HEK293 (cell line): ENCODE data around the gene PPIE.

Source experiments
- CTCF ChIA-PET: fragments of 350-600 bp; formaldehyde crosslinking; extraction: SDS; loops from one replicate; lab custom pipeline; 2021; ENCODE audit warnings: antibody characterized with exemption; lab: Yijun Ruan, JAX
- POLR2A ChIA-PET: fragments of 300-600 bp; formaldehyde crosslinking; extraction: SDS; loops from one replicate; lab custom pipeline; 2020; ENCODE audit warnings: antibody characterized with exemption, inconsistent platforms; lab: Yijun Ruan, JAX
- H3K27ac ChIP-seq: fragments of 200-500 bp; sonication (Bioruptor generic); 2 replicates; pipeline ENCODE4 v1.5.1; 2014; ENCODE audit warnings: low read depth, low read length, control low read depth, inconsistent platforms; ENCODE audit errors: extremely low read depth
- H3K36me3 ChIP-seq, 2 experiments: fragments of 200-500 bp in 1 of 2; sonication (Bioruptor generic) in 1 of 2; 1 replicate in 1 of 2; 2 replicates in 1 of 2; pipeline ENCODE4 v1.5.1; 2014 to 2017; ENCODE audit warnings: inconsistent platforms in 2 of 2, low read length in 2 of 2; ENCODE audit not compliant: control insufficient read depth in 2 of 2, insufficient read depth in 1 of 2
- H3K4me1 ChIP-seq: fragments of 200-500 bp; sonication (Bioruptor generic); 2 replicates; pipeline ENCODE4 v1.5.1; 2014; ENCODE audit warnings: mild to moderate bottlenecking, low read length, inconsistent platforms; ENCODE audit not compliant: control insufficient read depth, insufficient read depth
- H3K4me3 ChIP-seq: 2 replicates; pipeline ENCODE4 v1.5.1; 2011; ENCODE audit warnings: low read depth, mild to moderate bottlenecking, control low read depth, low read length, moderate library complexity
- H3K9me3 ChIP-seq: fragments of 200-500 bp; sonication (Bioruptor generic); 2 replicates; pipeline ENCODE4 v1.5.1; 2014; ENCODE audit warnings: low read depth, low read length, inconsistent platforms; ENCODE audit not compliant: control insufficient read depth, insufficient read depth
- KLF1 ChIP-seq: fragments of 450-650 bp; formaldehyde crosslinking; IDR thresholded peaks from 2 replicates; pipeline ENCODE4 v1.5.1; 2016; ENCODE audit warnings: missing biosample characterization, missing genetic modification characterization
- PBX3 ChIP-seq: sonication (generic); formaldehyde crosslinking; IDR thresholded peaks from 2 replicates; pipeline ENCODE4 v1.8.1; 2022; ENCODE audit warnings: mild to moderate bottlenecking, moderate library complexity, missing genetic modification reagents
- SP2 ChIP-seq: fragments of 450-650 bp; formaldehyde crosslinking; IDR thresholded peaks from 2 replicates; pipeline ENCODE4 v1.5.1; 2016; ENCODE audit warnings: missing biosample characterization, missing genetic modification characterization
- SP3 ChIP-seq: fragments of 450-650 bp; formaldehyde crosslinking; IDR thresholded peaks from 2 replicates; pipeline ENCODE4 v1.5.1; 2016; ENCODE audit warnings: missing biosample characterization, missing genetic modification characterization
- YY2 ChIP-seq: fragments of 450-650 bp; formaldehyde crosslinking; IDR thresholded peaks from 2 replicates; pipeline ENCODE4 v1.5.1; 2016; ENCODE audit warnings: missing biosample characterization, missing genetic modification characterization
- ZBTB8A ChIP-seq: fragments of 450-650 bp; formaldehyde crosslinking; IDR thresholded peaks from 2 replicates; pipeline ENCODE4 v1.5.1; 2016; ENCODE audit warnings: missing biosample characterization, missing genetic modification characterization
- ZFHX2 ChIP-seq: fragments of 450-650 bp; formaldehyde crosslinking; conservative IDR thresholded peaks from 2 replicates; pipeline ENCODE4 v1.5.1; 2016; ENCODE audit warnings: missing biosample characterization, missing genetic modification characterization
- ZFP69B ChIP-seq: fragments of 450-650 bp; formaldehyde crosslinking; IDR thresholded peaks from 2 replicates; pipeline ENCODE4 v1.5.1; 2016; ENCODE audit warnings: missing biosample characterization, missing genetic modification characterization
- ZNF121 ChIP-seq: fragments of 450-650 bp; formaldehyde crosslinking; IDR thresholded peaks from 2 replicates; pipeline ENCODE4 v1.5.1; 2016; ENCODE audit warnings: missing biosample characterization, missing genetic modification characterization
- ZNF138 ChIP-seq: fragments of 450-650 bp; formaldehyde crosslinking; IDR thresholded peaks from 2 replicates; pipeline ENCODE4 v1.5.1; 2016; ENCODE audit warnings: missing biosample characterization, missing genetic modification characterization, borderline replicate concordance
- ZNF155 ChIP-seq: fragments of 450-650 bp; formaldehyde crosslinking; IDR thresholded peaks from 2 replicates; pipeline ENCODE4 v1.5.1; 2016; ENCODE audit warnings: missing biosample characterization, missing genetic modification characterization
- ZNF211 ChIP-seq: fragments of 450-650 bp; formaldehyde crosslinking; IDR thresholded peaks from 2 replicates; pipeline ENCODE4 v1.5.1; 2016; ENCODE audit warnings: low read depth, missing biosample characterization, missing genetic modification characterization
- ZNF280C ChIP-seq: fragments of 450-650 bp; formaldehyde crosslinking; IDR thresholded peaks from 2 replicates; pipeline ENCODE4 v1.5.1; 2016; ENCODE audit warnings: missing biosample characterization, missing genetic modification characterization
- ZNF335 ChIP-seq: fragments of 450-650 bp; formaldehyde crosslinking; conservative IDR thresholded peaks from 2 replicates; pipeline ENCODE4 v1.5.1; 2016; ENCODE audit warnings: missing biosample characterization, missing genetic modification characterization
- ZNF341 ChIP-seq: fragments of 450-650 bp; formaldehyde crosslinking; IDR thresholded peaks from 2 replicates; pipeline ENCODE4; 2016; ENCODE audit warnings: low read depth, missing biosample characterization, missing genetic modification characterization
- ZNF394 ChIP-seq: fragments of 450-650 bp; formaldehyde crosslinking; IDR thresholded peaks from 2 replicates; pipeline ENCODE4 v1.5.1; 2016; ENCODE audit warnings: missing biosample characterization, missing genetic modification characterization, mild to moderate bottlenecking, moderate library complexity, borderline replicate concordance
- ZNF544 ChIP-seq: fragments of 450-650 bp; formaldehyde crosslinking; IDR thresholded peaks from 2 replicates; pipeline ENCODE4 v1.5.0; 2017; ENCODE audit warnings: missing biosample characterization, missing genetic modification characterization
- ZNF660 ChIP-seq: fragments of 450-650 bp; IDR thresholded peaks from 2 replicates; pipeline ENCODE4 v1.5.1; 2018; ENCODE audit warnings: missing biosample characterization, mild to moderate bottlenecking, missing genetic modification characterization
- ZNF692 ChIP-seq: fragments of 450-650 bp; formaldehyde crosslinking; IDR thresholded peaks from 2 replicates; pipeline ENCODE4 v1.5.1; 2016; ENCODE audit warnings: missing biosample characterization, missing genetic modification characterization
- ZNF76 ChIP-seq: fragments of 450-650 bp; formaldehyde crosslinking; IDR thresholded peaks from 2 replicates; pipeline ENCODE4; 2016; ENCODE audit warnings: low read depth, missing biosample characterization, missing genetic modification characterization, borderline replicate concordance
- ZSCAN16 ChIP-seq: fragments of 450-650 bp; formaldehyde crosslinking; IDR thresholded peaks from 2 replicates; pipeline ENCODE4 v1.5.1; 2016; ENCODE audit warnings: missing biosample characterization, missing genetic modification characterization
- TF ChIP-seq, protein P1 (sequence below): fragments of 450-650 bp; formaldehyde crosslinking; IDR thresholded peaks from 2 replicates; pipeline ENCODE4 v1.5.1; 2016; ENCODE audit warnings: missing biosample characterization, missing genetic modification characterization
- TF ChIP-seq, protein P2 (sequence below): fragments of 450-650 bp; formaldehyde crosslinking; IDR thresholded peaks from 2 replicates; pipeline ENCODE4 v1.5.1; 2017; ENCODE audit warnings: missing biosample characterization, missing genetic modification characterization
- TF ChIP-seq, protein P3 (sequence below): fragments of 450-650 bp; formaldehyde crosslinking; IDR thresholded peaks from 2 replicates; pipeline ENCODE4 v1.5.1; 2016; ENCODE audit warnings: missing biosample characterization, missing genetic modification characterization
- TF ChIP-seq, protein P4 (sequence below): fragments of 450-650 bp; formaldehyde crosslinking; optimal IDR thresholded peaks from 2 replicates; pipeline ENCODE3; 2016; ENCODE audit warnings: missing biosample characterization, mild to moderate bottlenecking, missing genetic modification characterization

PPIE gene

GRCh38 chr1:39691383-39692151 is 47.1 kb upstream of the PPIE start, which contains the start of gene HPCAL4:
Gene HPCAL4, minus strand, starts transcription at chr1:39691433. Its CDS starts 6,830 bp downstream, at chr1:39684603.
- CTCF ChIA-PET = interaction anchor here (0.7 to 1.4 kb wide), 5 partner anchors 10 to 85 kb away, joined by 3 to 11 read pairs (median 3); no protein-coding TSS in a partner anchor
- H3K9me3 ChIP-seq = no peaks in the 10 kb centered on the region
- POLR2A ChIA-PET = interaction anchor here (0.6 to 1.6 kb wide), 5 partner anchors 8 to 47 kb away, joined by 3 to 12 read pairs (median 3); partner anchors contain the start of gene PPIE
- peak within 1 kb of the TSS; percentile 25 for H3K4me3 ChIP-seq
- H3K36me3 ChIP-seq = no peaks in the 10 kb centered on the region
- H3K27ac ChIP-seq = no peak within 1 kb of the TSS
- H3K4me1 ChIP-seq = no peaks in the 10 kb centered on the region
- TF ChIP-seq ZNF155 (no peak), ZFHX2 (tag by site-specific recombination) (peak; percentile 24), ZNF280C (tag by site-specific recombination) (no peak), ZNF544 (tag by site-specific recombination) (no peak), KLF1 (tag by site-specific recombination) (peak; percentile 42; the same call in 1 of the 2 replicates), ZFP69B (tag by site-specific recombination) (0 out of 2 replicates have a peak, but pooled peaks have one; percentile 8), ZNF692 (tag by site-specific recombination) (0 out of 2 replicates have a peak, but pooled peaks have one; percentile 38), ZNF335 (tag by site-specific recombination) (peak; percentile 75), YY2 (tag by site-specific recombination) (no peak), ZNF138 (tag by site-specific recombination) (no peak), ZNF76 (tag by site-specific recombination) (no peak), ZNF211 (tag by site-specific recombination) (no peak), SP3 (tag by site-specific recombination) (peak; percentile 74), ZNF660 (tag by site-specific recombination) (no peak), PBX3 (peak; percentile 42; the same call in 1 of the 2 replicates), SP2 (tag by site-specific recombination) (peak; percentile 73), ZNF121 (tag by site-specific recombination) (no peak), ZNF341 (tag by site-specific recombination) (0 out of 2 replicates have a peak, but pooled peaks have one; percentile 62), ZSCAN16 (tag by site-specific recombination) (no peak), ZNF394 (tag by site-specific recombination) (peak; percentile 13; the same call in 1 of the 2 replicates), ZBTB8A (tag by site-specific recombination) (peak; percentile 48; the same call in 1 of the 2 replicates)
- TF ChIP-seq, protein P1, sequence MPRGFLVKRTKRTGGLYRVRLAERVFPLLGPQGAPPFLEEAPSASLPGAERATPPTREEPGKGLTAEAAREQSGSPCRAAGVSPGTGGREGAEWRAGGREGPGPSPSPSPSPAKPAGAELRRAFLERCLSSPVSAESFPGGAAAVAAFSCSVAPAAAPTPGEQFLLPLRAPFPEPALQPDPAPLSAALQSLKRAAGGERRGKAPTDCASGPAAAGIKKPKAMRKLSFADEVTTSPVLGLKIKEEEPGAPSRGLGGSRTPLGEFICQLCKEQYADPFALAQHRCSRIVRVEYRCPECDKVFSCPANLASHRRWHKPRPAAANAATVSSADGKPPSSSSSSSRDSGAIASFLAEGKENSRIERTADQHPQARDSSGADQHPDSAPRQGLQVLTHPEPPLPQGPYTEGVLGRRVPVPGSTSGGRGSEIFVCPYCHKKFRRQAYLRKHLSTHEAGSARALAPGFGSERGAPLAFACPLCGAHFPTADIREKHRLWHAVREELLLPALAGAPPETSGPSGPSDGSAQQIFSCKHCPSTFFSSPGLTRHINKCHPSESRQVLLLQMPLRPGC (tag by site-specific recombination) = peak; percentile 62; the same call in 1 of the 2 replicates
- TF ChIP-seq, protein P2, sequence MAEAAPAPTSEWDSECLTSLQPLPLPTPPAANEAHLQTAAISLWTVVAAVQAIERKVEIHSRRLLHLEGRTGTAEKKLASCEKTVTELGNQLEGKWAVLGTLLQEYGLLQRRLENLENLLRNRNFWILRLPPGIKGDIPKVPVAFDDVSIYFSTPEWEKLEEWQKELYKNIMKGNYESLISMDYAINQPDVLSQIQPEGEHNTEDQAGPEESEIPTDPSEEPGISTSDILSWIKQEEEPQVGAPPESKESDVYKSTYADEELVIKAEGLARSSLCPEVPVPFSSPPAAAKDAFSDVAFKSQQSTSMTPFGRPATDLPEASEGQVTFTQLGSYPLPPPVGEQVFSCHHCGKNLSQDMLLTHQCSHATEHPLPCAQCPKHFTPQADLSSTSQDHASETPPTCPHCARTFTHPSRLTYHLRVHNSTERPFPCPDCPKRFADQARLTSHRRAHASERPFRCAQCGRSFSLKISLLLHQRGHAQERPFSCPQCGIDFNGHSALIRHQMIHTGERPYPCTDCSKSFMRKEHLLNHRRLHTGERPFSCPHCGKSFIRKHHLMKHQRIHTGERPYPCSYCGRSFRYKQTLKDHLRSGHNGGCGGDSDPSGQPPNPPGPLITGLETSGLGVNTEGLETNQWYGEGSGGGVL (tag by site-specific recombination) = peak; percentile 53
- TF ChIP-seq, protein P3, sequence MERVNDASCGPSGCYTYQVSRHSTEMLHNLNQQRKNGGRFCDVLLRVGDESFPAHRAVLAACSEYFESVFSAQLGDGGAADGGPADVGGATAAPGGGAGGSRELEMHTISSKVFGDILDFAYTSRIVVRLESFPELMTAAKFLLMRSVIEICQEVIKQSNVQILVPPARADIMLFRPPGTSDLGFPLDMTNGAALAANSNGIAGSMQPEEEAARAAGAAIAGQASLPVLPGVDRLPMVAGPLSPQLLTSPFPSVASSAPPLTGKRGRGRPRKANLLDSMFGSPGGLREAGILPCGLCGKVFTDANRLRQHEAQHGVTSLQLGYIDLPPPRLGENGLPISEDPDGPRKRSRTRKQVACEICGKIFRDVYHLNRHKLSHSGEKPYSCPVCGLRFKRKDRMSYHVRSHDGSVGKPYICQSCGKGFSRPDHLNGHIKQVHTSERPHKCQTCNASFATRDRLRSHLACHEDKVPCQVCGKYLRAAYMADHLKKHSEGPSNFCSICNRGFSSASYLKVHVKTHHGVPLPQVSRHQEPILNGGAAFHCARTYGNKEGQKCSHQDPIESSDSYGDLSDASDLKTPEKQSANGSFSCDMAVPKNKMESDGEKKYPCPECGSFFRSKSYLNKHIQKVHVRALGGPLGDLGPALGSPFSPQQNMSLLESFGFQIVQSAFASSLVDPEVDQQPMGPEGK (tag by site-specific recombination) = peak; percentile 35
- TF ChIP-seq, protein P4, sequence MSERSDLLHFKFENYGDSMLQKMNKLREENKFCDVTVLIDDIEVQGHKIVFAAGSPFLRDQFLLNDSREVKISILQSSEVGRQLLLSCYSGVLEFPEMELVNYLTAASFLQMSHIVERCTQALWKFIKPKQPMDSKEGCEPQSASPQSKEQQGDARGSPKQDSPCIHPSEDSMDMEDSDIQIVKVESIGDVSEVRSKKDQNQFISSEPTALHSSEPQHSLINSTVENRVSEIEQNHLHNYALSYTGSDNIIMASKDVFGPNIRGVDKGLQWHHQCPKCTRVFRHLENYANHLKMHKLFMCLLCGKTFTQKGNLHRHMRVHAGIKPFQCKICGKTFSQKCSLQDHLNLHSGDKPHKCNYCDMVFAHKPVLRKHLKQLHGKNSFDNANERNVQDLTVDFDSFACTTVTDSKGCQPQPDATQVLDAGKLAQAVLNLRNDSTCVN (tag by site-specific recombination) = peak; percentile 57
